HCT116 (cell line): ENCODE results near the gene WDFY2. TPM values are rescaled to one million over a fixed set of nuclear protein-coding genes. Genes with fewer than 3 reads are reported as not detected.

Source experiments
- ATAC-seq: fragments of 200-7000 bp; cut with Tn5 transposase; 2 replicates; pipeline ENCODE4 v1.9.1; 2020; ENCODE audit warnings: mild to moderate bottlenecking, moderate library complexity
- BruUV-seq: library from RNA; stranded (reverse); fragments of 400-500 nt; replicated peaks from 2 replicates; lab custom pipeline; 2021; lab: Mats Ljungman, UMichigan
- CTCF ChIA-PET: fragments of 300-600 bp; sonication (Branson Sonifier 250); formaldehyde crosslinking; loops from one replicate; lab custom pipeline; 2021; ENCODE audit warnings: antibody characterized with exemption; lab: Charles Lee
- POLR2A ChIA-PET: fragments of 300-600, 350-600 bp; sonication (Branson Sonifier 250); formaldehyde crosslinking; loops from one replicate; lab custom pipeline; 2021; ENCODE audit warnings: antibody characterized with exemption; lab: Charles Lee
- RAD21 ChIA-PET, 2 experiments: fragments of 300-600 bp; sonication (Branson Sonifier 250); formaldehyde crosslinking; loops; one replicate each; lab custom pipeline; 2023; ENCODE audit warnings: low total read pairs in 2 of 2; ENCODE audit not compliant: uncharacterized antibody in 2 of 2, unreplicated experiment in 2 of 2, low non-redundant PET in 1 of 2; lab: Charles Lee
- DNase-seq: peaks from one replicate; pipeline ENCODE4 v3.0.0-alpha.2; 2010; ENCODE audit warnings: low read depth, low spot score
- H2AFZ ChIP-seq: fragments of 200-600 bp; shearing (Covaris generic), sonication (generic); 2 replicates; pipeline ENCODE4 v1.6.1; 2017; ENCODE audit warnings: low read depth, mixed run types, mixed read lengths, antibody characterized with exemption, low read length; ENCODE audit not compliant: poor library complexity, severe bottlenecking
- H3K27ac ChIP-seq: 2 replicates; pipeline ENCODE4 v1.5.1; 2012; ENCODE audit warnings: low read depth, low read length
- H3K27me3 ChIP-seq: fragments of 200-600 bp; sonication (generic); 2 replicates; pipeline ENCODE4 v1.6.1; 2016; ENCODE audit warnings: mixed run types, low read length, mixed read lengths; ENCODE audit not compliant: insufficient read depth
- H3K36me3 ChIP-seq, 2 experiments: fragments of 200-500 bp in 1 of 2; fragments of 200-600 bp in 1 of 2; sonication (Bioruptor generic) in 1 of 2; sonication (generic) in 1 of 2; 2 replicates each; pipeline versions ENCODE4 v1.5.1 to v1.6.1; 2014 to 2016; ENCODE audit warnings: low read length in 2 of 2, inconsistent platforms in 1 of 2, mixed read lengths in 1 of 2, mixed run types in 1 of 2; ENCODE audit not compliant: insufficient read depth in 2 of 2, control insufficient read depth in 1 of 2
- H3K4me1 ChIP-seq, 2 experiments: fragments of 200-600 bp in 1 of 2; sonication (generic) in 1 of 2; 2 replicates each; pipeline versions ENCODE4 v1.5.1 to v1.6.1; 2012 to 2017; ENCODE audit warnings: low read length in 2 of 2, inconsistent platforms in 1 of 2, mild to moderate bottlenecking in 1 of 2, mixed read lengths in 1 of 2, mixed run types in 1 of 2, moderate library complexity in 1 of 2; ENCODE audit not compliant: insufficient read depth in 2 of 2, control insufficient read depth in 1 of 2
- H3K4me2 ChIP-seq: fragments of 200-600 bp; sonication (generic); 2 replicates; pipeline ENCODE4 v1.6.1; 2017; ENCODE audit warnings: mixed run types, low read length, mixed read lengths
- H3K4me3 ChIP-seq, 2 experiments: fragments of 200-600 bp in 1 of 2; sonication (generic) in 1 of 2; replicated peaks in 1 of 2; 2 replicates each; pipeline ENCODE4 v1.5.1; 2011 to 2016; ENCODE audit warnings: low read length in 2 of 2, control low read depth in 1 of 2, low read depth in 1 of 2, mild to moderate bottlenecking in 1 of 2, mixed read lengths in 1 of 2, mixed run types in 1 of 2
- H3K79me2 ChIP-seq: fragments of 200-600 bp; sonication (generic); 2 replicates; pipeline ENCODE4 v1.6.1; 2017; ENCODE audit warnings: mild to moderate bottlenecking, mixed run types, low read length, moderate library complexity, mixed read lengths; ENCODE audit not compliant: insufficient read depth
- H3K9ac ChIP-seq: fragments of 200-600 bp; sonication (generic); 2 replicates; pipeline ENCODE4 v1.6.1; 2016; ENCODE audit warnings: low read length, mixed read lengths
- H3K9me2 ChIP-seq: fragments of 200-600 bp; sonication (generic), shearing (Covaris generic); 2 replicates; pipeline ENCODE4 v1.6.1; 2017; ENCODE audit warnings: mixed run types, mild to moderate bottlenecking, moderate library complexity; ENCODE audit not compliant: insufficient read depth
- H3K9me3 ChIP-seq, 2 experiments: fragments of 200-500 bp in 1 of 2; fragments of 200-600 bp in 1 of 2; sonication (Bioruptor generic) in 1 of 2; sonication (generic) in 1 of 2; 2 replicates each; pipeline ENCODE4 v1.6.1; 2014 to 2017; ENCODE audit warnings: low read length in 2 of 2, mixed read lengths in 2 of 2, inconsistent platforms in 1 of 2, low read depth in 1 of 2, mild to moderate bottlenecking in 1 of 2, mixed run types in 1 of 2, moderate library complexity in 1 of 2; ENCODE audit not compliant: control insufficient read depth in 1 of 2, insufficient read depth in 1 of 2
- H4K20me1 ChIP-seq: fragments of 200-600 bp; sonication (generic), shearing (Covaris generic); 2 replicates; pipeline ENCODE4 v1.6.1; 2017; ENCODE audit warnings: mixed run types, mild to moderate bottlenecking, moderate library complexity; ENCODE audit not compliant: insufficient read depth
- CBX3 ChIP-seq: IDR thresholded peaks from 2 replicates; pipeline ENCODE4 v1.6.1; 2012; ENCODE audit warnings: low read depth
- EGR1 ChIP-seq: IDR thresholded peaks from 2 replicates; pipeline ENCODE4 v1.6.1; 2012; ENCODE audit warnings: low read depth
- ELF1 ChIP-seq: IDR thresholded peaks from 2 replicates; pipeline ENCODE4 v1.6.1; 2012; ENCODE audit warnings: low read depth, borderline replicate concordance
- FOSL1 ChIP-seq: IDR thresholded peaks from 2 replicates; pipeline ENCODE4 v1.6.1; 2012; ENCODE audit warnings: low read depth
- POLR2AphosphoS5 ChIP-seq: IDR thresholded peaks from 2 replicates; pipeline ENCODE4 v1.6.1; 2011; ENCODE audit warnings: mild to moderate bottlenecking, low read depth, low read length, moderate library complexity
- SP1 ChIP-seq: IDR thresholded peaks from 2 replicates; pipeline ENCODE4 v1.6.1; 2012; ENCODE audit warnings: low read depth
- TCF7L2 ChIP-seq: IDR thresholded peaks from 2 replicates; pipeline ENCODE4 v1.7.0; 2011; ENCODE audit warnings: borderline replicate concordance, inconsistent platforms; ENCODE audit not compliant: insufficient read depth, insufficient read length; ENCODE audit errors: extremely low read depth
- ZFX ChIP-seq: fragments of 450-650 bp; IDR thresholded peaks from 2 replicates; pipeline ENCODE4 v1.6.1; 2017
- ZNF274 ChIP-seq: fragments of 200-500 bp; sonication (Bioruptor generic); IDR thresholded peaks from 2 replicates; pipeline ENCODE4 v1.6.1; 2014; ENCODE audit warnings: mild to moderate bottlenecking, low read depth, low read length, inconsistent platforms
- intact Hi-C: fragments of 100-400 bp; cut with micrococcal nuclease; formaldehyde crosslinking; loops from 2 replicates; pipeline ENCODE4 v1.10.0; 2022
- total RNA-seq: library from RNA; stranded (reverse); gene quantifications from one replicate; pipeline ENCODE4 v1.2.1, GENCODE V29; 2021; ENCODE audit not compliant: unreplicated experiment
- TF ChIP-seq, protein P1 (sequence below): IDR thresholded peaks from 2 replicates; pipeline ENCODE4 v1.6.1; 2011; ENCODE audit warnings: mild to moderate bottlenecking, low read length, moderate library complexity; ENCODE audit not compliant: insufficient replicate concordance; ENCODE audit errors: extremely low read depth
- TF ChIP-seq, protein P2 (sequence below): IDR thresholded peaks from 2 replicates; pipeline ENCODE4 v1.6.1; 2012; ENCODE audit warnings: low read depth
- TF ChIP-seq, protein P3 (sequence below): IDR thresholded peaks from 2 replicates; pipeline ENCODE4 v1.6.1; 2012
- TF ChIP-seq, protein P4 (sequence below): IDR thresholded peaks from 2 replicates; pipeline ENCODE4 v1.6.1; 2012

The WDFY2 gene
- total RNA-seq, 1 experiment from 2014 or later = 6.1 TPM

DNA sequence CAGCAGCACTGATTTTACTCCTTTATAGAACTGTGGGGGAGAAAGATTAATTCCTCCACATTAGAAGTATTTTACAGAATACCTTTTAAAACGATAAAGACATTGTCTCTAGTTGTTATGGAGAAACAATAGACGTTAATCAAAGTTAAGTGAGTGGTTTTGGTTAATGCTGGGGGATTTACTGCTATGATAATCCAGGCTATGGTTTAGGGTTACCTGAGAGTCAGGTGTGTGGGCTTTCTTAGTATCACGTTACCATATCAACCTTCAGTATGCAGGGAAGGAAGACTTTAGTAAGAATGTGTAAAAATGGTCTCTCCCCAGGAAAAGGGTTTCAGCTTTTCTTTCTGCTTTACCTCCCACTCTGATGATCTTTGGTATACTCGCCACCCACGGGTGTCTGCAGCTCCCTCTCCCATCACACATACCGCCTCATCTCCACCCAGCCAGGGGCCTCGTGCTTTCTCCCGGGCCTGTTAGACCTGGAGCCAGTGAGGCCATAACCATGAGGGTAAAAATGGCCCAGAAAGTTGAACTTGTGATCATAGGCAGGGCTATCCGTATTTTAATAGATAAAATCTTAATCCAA, 45.6 kb upstream of the WDFY2 start:
- no peak overlapping the region for H3K27ac ChIP-seq
- TF ChIP-seq CBX3 (no peak), FOSL1 (no peak), TCF7L2 (no peak), POLR2AphosphoS5 (no peak), ZFX (no peak), SP1 (no peak), ELF1 (no peak), EGR1 (no peak), ZNF274 (no peak)
- TF ChIP-seq, protein P1, sequence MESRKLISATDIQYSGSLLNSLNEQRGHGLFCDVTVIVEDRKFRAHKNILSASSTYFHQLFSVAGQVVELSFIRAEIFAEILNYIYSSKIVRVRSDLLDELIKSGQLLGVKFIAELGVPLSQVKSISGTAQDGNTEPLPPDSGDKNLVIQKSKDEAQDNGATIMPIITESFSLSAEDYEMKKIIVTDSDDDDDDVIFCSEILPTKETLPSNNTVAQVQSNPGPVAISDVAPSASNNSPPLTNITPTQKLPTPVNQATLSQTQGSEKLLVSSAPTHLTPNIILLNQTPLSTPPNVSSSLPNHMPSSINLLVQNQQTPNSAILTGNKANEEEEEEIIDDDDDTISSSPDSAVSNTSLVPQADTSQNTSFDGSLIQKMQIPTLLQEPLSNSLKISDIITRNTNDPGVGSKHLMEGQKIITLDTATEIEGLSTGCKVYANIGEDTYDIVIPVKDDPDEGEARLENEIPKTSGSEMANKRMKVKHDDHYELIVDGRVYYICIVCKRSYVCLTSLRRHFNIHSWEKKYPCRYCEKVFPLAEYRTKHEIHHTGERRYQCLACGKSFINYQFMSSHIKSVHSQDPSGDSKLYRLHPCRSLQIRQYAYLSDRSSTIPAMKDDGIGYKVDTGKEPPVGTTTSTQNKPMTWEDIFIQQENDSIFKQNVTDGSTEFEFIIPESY = no peak
- TF ChIP-seq, protein P2, sequence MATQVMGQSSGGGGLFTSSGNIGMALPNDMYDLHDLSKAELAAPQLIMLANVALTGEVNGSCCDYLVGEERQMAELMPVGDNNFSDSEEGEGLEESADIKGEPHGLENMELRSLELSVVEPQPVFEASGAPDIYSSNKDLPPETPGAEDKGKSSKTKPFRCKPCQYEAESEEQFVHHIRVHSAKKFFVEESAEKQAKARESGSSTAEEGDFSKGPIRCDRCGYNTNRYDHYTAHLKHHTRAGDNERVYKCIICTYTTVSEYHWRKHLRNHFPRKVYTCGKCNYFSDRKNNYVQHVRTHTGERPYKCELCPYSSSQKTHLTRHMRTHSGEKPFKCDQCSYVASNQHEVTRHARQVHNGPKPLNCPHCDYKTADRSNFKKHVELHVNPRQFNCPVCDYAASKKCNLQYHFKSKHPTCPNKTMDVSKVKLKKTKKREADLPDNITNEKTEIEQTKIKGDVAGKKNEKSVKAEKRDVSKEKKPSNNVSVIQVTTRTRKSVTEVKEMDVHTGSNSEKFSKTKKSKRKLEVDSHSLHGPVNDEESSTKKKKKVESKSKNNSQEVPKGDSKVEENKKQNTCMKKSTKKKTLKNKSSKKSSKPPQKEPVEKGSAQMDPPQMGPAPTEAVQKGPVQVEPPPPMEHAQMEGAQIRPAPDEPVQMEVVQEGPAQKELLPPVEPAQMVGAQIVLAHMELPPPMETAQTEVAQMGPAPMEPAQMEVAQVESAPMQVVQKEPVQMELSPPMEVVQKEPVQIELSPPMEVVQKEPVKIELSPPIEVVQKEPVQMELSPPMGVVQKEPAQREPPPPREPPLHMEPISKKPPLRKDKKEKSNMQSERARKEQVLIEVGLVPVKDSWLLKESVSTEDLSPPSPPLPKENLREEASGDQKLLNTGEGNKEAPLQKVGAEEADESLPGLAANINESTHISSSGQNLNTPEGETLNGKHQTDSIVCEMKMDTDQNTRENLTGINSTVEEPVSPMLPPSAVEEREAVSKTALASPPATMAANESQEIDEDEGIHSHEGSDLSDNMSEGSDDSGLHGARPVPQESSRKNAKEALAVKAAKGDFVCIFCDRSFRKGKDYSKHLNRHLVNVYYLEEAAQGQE = no peak
- TF ChIP-seq, protein P3, sequence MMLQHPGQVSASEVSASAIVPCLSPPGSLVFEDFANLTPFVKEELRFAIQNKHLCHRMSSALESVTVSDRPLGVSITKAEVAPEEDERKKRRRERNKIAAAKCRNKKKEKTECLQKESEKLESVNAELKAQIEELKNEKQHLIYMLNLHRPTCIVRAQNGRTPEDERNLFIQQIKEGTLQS = no peak
- TF ChIP-seq, protein P4, sequence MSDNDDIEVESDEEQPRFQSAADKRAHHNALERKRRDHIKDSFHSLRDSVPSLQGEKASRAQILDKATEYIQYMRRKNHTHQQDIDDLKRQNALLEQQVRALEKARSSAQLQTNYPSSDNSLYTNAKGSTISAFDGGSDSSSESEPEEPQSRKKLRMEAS = no peak
- intact Hi-C loops = no loop called here
- BruUV-seq = no TSS peak
- H3K27me3 ChIP-seq = no peaks in the 10 kb centered on the region
- H3K36me3 ChIP-seq = no peaks in the 10 kb centered on the region
- CTCF ChIA-PET = no interaction called here
- H3K4me3 ChIP-seq = no peak overlapping the region
- ATAC-seq = no peak
- no peaks in the 10 kb centered on the region for H3K9me2 ChIP-seq
- no peaks in the 10 kb centered on the region for H3K79me2 ChIP-seq
- no peak overlapping the region for H3K9ac ChIP-seq
- H4K20me1 ChIP-seq = no peaks in the 10 kb centered on the region
- peaks cover 4 to 9% of the 10 kb centered on the region in 2 experiments; a peak in 1 of 4 replicates for H3K4me1 ChIP-seq
- RAD21 ChIA-PET = no interaction called here
- POLR2A ChIA-PET = no interaction called here
- no peak overlapping the region for H3K4me2 ChIP-seq
- no peaks in the 10 kb centered on the region for H3K9me3 ChIP-seq
- H2AFZ ChIP-seq = no peak overlapping the region
- DNase-seq = no peak
